GM23248 (cell line): Measurements from ENCODE around the gene KIF13A.

ENCODE experiments used
- EZH2 ChIP-seq: fragments of 200-600 bp; sonication (generic); IDR thresholded peaks from 2 replicates; pipeline ENCODE4 v1.6.1; 2018; ENCODE audit warnings: antibody characterized with exemption, mild to moderate bottlenecking; ENCODE audit not compliant: insufficient read depth, poor library complexity, severe bottlenecking
- EZH2phosphoT487 ChIP-seq: fragments of 200-600 bp; sonication (generic); IDR thresholded peaks from 2 replicates; pipeline ENCODE4 v1.6.1; 2018; ENCODE audit warnings: antibody characterized with exemption, moderate library complexity, mild to moderate bottlenecking, low read depth; ENCODE audit not compliant: insufficient read depth

DNA sequence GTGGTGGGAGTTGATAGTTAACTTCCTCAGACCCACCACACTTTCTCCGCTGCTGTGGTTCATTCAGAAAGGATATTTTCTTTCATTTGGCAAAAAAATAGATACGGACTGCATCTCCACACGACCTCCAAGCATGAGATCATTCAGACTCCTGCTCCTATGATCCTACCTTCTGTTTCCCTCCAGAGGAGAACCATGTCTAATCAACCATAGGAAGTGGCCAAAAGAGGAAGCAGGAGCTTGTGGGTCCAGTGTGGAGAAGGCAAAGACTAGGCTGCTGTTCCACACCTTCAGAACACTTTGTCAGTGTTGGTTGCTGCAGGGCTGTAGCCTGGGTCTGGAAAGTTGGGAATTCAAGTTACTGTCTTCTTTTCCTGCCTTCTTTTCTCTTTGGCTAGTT is 10.6 kb upstream of the KIF13A start:
- no peak for TF ChIP-seq EZH2
- TF ChIP-seq EZH2phosphoT487, result no peak
